HepG2 (cell line): ENCODE measurements around the gene SLC16A3. TPM values are rescaled to one million over a fixed set of nuclear protein-coding genes. Genes with fewer than 3 reads are reported as not detected.

ENCODE experiments used
- DMAP1 ChIP-seq: IDR thresholded peaks from 2 replicates; pipeline ENCODE4 v1.6.1; 2016
- FOXP1 ChIP-seq, 2 experiments: fragments of 450-650 bp in 1 of 2; IDR thresholded peaks; 2 replicates each; pipeline ENCODE4 v1.6.1; 2017 to 2018; ENCODE audit warnings: antibody characterized with exemption in 1 of 2
- HNRNPL ChIP-seq: fragments of 200-400 bp; formaldehyde crosslinking; IDR thresholded peaks from 2 replicates; pipeline ENCODE4 v1.6.1; 2017; ENCODE audit warnings: mild to moderate bottlenecking, low read depth, low read length
- NFKB2 ChIP-seq: sonication (generic); formaldehyde crosslinking; IDR thresholded peaks from 2 replicates; pipeline ENCODE4 v1.4.0; 2020; ENCODE audit warnings: missing genetic modification reagents, borderline replicate concordance
- PLRG1 ChIP-seq: fragments of 450-650 bp; conservative IDR thresholded peaks from 2 replicates; pipeline ENCODE4 v1.6.1; 2016
- RXRA ChIP-seq: sonication (generic); formaldehyde crosslinking; IDR thresholded peaks from 2 replicates; pipeline ENCODE4 v1.5.1; 2020; ENCODE audit warnings: missing genetic modification reagents
- SRSF9 ChIP-seq: fragments of 200-400 bp; formaldehyde crosslinking; IDR thresholded peaks from 2 replicates; pipeline ENCODE4 v1.6.1; 2018; ENCODE audit warnings: borderline replicate concordance, mild to moderate bottlenecking, low read depth, low read length; ENCODE audit not compliant: insufficient read depth, poor library complexity, severe bottlenecking
- TFAP4 ChIP-seq: sonication (generic); IDR thresholded peaks from 2 replicates; pipeline ENCODE4 v1.6.1; 2016; ENCODE audit warnings: low read depth, borderline replicate concordance
- ZFY ChIP-seq: sonication (generic); formaldehyde crosslinking; IDR thresholded peaks from 2 replicates; pipeline ENCODE4 v1.4.0; 2020; ENCODE audit warnings: missing genetic modification reagents
- ZMYM3 ChIP-seq: sonication (generic); formaldehyde crosslinking; IDR thresholded peaks from 2 replicates; pipeline ENCODE4 v1.5.1; 2020; ENCODE audit warnings: mild to moderate bottlenecking, missing genetic modification reagents
- ZNF230 ChIP-seq: sonication (generic); formaldehyde crosslinking; IDR thresholded peaks from 2 replicates; pipeline ENCODE4 v1.4.0; 2020; ENCODE audit warnings: mild to moderate bottlenecking, missing genetic modification reagents
- ZNF629 ChIP-seq: sonication (generic); formaldehyde crosslinking; conservative IDR thresholded peaks from 2 replicates; pipeline ENCODE4 v1.5.0; 2020; ENCODE audit warnings: missing genetic modification reagents
- ZNF7 ChIP-seq: IDR thresholded peaks from 2 replicates; pipeline ENCODE4 v1.6.1; 2016; ENCODE audit warnings: missing biosample characterization, missing genetic modification reagents
- polyA plus RNA-seq, 8 experiments: library from polyadenylated mRNA; depleted of rRNA in 3 of 8; stranded (reverse) in 7 of 8; unstranded in 1 of 8; fragments of >200 nt; fragmentation: Illumina TruSeq in 4 of 8; extraction: Trizol in 4 of 8; gene quantifications; 2 replicates each; pipeline versions ENCODE4 v1.2.1 to v1.2.3, GENCODE V29; 2011 to 2016; ENCODE audit warnings: low read depth in 4 of 8, missing spikeins in 1 of 8, mixed read lengths in 1 of 8; ENCODE audit not compliant: insufficient read depth in 1 of 8
- total RNA-seq, 5 experiments: library from RNA; depleted of rRNA; stranded (reverse); fragments of >200 nt; fragmentation: Illumina TruSeq; extraction: Trizol; gene quantifications; 2 replicates each; pipeline ENCODE4 v1.2.3, GENCODE V29; 2016; ENCODE audit warnings: low read depth in 1 of 5
- TF ChIP-seq, protein P1 (sequence below): sonication (generic); formaldehyde crosslinking; IDR thresholded peaks from 2 replicates; pipeline ENCODE4 v1.4.0; 2020; ENCODE audit warnings: mild to moderate bottlenecking, missing genetic modification reagents
- TF ChIP-seq, protein P2 (sequence below): sonication (generic); formaldehyde crosslinking; IDR thresholded peaks from 2 replicates; pipeline ENCODE4 v1.8.0; 2022; ENCODE audit warnings: mild to moderate bottlenecking, missing genetic modification reagents, moderate library complexity
- TF ChIP-seq, protein P3 (sequence below): sonication (generic); formaldehyde crosslinking; IDR thresholded peaks from 2 replicates; pipeline ENCODE4 v1.8.1; 2023; ENCODE audit warnings: mild to moderate bottlenecking, inconsistent platforms, moderate library complexity, missing genetic modification reagents, borderline replicate concordance
- TF ChIP-seq, protein P4 (sequence below): sonication (generic); formaldehyde crosslinking; IDR thresholded peaks from 2 replicates; pipeline ENCODE4 v1.5.1; 2020; ENCODE audit warnings: missing genetic modification reagents, mild to moderate bottlenecking, borderline replicate concordance
- TF ChIP-seq, protein P5 (sequence below): sonication (generic); formaldehyde crosslinking; IDR thresholded peaks from 2 replicates; pipeline ENCODE4 v1.5.1; 2020; ENCODE audit warnings: mild to moderate bottlenecking, moderate library complexity, missing genetic modification reagents

Gene SLC16A3
- total and polyA plus RNA-seq, 2 of the 13 experiments (the other 11 are each of a cell fraction or from before 2014, with no cell fraction given): 242 to 349 TPM

DNA sequence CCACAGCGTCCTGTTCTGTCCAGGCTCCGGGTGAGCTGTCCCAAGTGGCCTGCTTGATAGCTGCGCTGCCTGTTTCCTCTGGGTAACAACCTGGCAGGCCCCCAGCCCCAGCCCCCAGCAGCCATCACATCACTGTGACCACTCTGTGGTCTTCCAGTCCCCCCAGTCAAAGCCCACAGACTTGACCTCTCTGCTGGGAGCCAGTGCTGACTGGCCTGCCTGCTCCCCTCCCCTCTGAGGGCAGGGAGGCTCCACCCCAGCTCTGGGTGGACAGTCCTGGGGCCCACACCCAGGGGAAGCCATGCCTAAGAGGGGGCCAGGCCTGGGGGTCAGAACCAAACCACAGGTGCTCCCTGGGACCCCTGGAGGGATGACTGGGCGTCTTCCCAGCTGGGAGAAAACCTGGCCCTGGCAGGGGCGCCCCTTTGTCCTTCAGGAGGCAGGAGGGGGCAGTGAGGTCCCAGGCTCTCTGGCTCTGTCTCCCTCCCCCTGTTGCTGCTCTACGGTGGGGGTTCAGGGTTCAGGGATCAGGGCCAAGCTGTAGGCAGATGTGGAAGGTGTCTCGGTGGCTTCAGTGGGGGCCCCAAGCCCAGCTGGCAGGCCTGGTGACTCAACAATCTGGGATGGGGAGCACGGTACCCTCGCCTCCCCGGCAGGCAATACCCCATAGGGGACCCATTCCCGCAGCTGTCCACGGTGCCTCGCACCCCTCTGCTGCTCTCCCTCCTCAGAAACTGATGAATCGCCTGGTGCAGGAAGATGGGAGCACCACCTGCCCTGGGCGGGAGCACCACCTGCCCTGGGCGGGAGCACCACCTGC is 1.8 kb upstream of the SLC16A3 start (continued):
- TF ChIP-seq, protein P1, sequence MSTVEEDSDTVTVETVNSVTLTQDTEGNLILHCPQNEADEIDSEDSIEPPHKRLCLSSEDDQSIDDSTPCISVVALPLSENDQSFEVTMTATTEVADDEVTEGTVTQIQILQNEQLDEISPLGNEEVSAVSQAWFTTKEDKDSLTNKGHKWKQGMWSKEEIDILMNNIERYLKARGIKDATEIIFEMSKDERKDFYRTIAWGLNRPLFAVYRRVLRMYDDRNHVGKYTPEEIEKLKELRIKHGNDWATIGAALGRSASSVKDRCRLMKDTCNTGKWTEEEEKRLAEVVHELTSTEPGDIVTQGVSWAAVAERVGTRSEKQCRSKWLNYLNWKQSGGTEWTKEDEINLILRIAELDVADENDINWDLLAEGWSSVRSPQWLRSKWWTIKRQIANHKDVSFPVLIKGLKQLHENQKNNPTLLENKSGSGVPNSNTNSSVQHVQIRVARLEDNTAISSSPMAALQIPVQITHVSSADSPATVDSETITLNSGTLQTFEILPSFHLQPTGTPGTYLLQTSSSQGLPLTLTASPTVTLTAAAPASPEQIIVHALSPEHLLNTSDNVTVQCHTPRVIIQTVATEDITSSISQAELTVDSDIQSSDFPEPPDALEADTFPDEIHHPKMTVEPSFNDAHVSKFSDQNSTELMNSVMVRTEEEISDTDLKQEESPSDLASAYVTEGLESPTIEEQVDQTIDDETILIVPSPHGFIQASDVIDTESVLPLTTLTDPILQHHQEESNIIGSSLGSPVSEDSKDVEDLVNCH (CRISPR knock-in tag): no peak
- TF ChIP-seq NFKB2 (CRISPR knock-in tag) (no peak; the same call in 1 of the 2 replicates), ZFY (CRISPR knock-in tag) (no peak), ZNF230 (CRISPR knock-in tag) (no peak), FOXP1 (IDR thresholded peaks at IDR 0.05) (no peak), FOXP1 (CRISPR knock-in tag; IDR thresholded peaks at IDR 0.05) (peak; percentile 15; the same call in 1 of the 2 replicates), ZNF7 (no peak), SRSF9 (no peak), ZNF629 (CRISPR knock-in tag) (0 out of 2 replicates have a peak, but pooled peaks have one; percentile 15), ZMYM3 (peak; percentile 25; the same call in 1 of the 2 replicates), DMAP1 (CRISPR knock-in tag) (no peak; the same call in 1 of the 2 replicates), TFAP4 (peak; percentile 88; the same call in 1 of the 2 replicates), PLRG1 (no peak), HNRNPL (peak; percentile 53; the same call in 1 of the 2 replicates), RXRA (CRISPR knock-in tag) (peak; percentile 36)
- TF ChIP-seq, protein P2, sequence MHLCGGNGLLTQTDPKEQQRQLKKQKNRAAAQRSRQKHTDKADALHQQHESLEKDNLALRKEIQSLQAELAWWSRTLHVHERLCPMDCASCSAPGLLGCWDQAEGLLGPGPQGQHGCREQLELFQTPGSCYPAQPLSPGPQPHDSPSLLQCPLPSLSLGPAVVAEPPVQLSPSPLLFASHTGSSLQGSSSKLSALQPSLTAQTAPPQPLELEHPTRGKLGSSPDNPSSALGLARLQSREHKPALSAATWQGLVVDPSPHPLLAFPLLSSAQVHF (CRISPR knock-in tag): no peak
- TF ChIP-seq, protein P3, sequence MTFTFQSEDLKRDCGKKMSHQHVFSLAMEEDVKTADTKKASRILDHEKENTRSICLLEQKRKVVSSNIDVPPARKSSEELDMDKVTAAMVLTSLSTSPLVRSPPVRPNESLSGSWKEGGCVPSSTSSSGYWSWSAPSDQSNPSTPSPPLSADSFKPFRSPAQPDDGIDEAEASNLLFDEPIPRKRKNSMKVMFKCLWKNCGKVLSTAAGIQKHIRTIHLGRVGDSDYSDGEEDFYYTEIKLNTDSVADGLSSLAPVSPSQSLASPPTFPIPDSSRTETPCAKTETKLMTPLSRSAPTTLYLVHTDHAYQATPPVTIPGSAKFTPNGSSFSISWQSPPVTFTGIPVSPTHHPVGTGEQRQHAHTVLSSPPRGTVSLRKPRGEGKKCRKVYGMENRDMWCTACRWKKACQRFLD (CRISPR knock-in tag): no peak
- TF ChIP-seq, protein P4, sequence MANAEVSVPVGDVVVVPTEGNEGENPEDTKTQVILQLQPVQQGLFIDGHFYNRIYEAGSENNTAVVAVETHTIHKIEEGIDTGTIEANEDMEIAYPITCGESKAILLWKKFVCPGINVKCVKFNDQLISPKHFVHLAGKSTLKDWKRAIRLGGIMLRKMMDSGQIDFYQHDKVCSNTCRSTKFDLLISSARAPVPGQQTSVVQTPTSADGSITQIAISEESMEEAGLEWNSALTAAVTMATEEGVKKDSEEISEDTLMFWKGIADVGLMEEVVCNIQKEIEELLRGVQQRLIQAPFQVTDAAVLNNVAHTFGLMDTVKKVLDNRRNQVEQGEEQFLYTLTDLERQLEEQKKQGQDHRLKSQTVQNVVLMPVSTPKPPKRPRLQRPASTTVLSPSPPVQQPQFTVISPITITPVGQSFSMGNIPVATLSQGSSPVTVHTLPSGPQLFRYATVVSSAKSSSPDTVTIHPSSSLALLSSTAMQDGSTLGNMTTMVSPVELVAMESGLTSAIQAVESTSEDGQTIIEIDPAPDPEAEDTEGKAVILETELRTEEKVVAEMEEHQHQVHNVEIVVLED (CRISPR knock-in tag): 0 out of 2 replicates have a peak, but pooled peaks have one; percentile 19
- TF ChIP-seq, protein P5, sequence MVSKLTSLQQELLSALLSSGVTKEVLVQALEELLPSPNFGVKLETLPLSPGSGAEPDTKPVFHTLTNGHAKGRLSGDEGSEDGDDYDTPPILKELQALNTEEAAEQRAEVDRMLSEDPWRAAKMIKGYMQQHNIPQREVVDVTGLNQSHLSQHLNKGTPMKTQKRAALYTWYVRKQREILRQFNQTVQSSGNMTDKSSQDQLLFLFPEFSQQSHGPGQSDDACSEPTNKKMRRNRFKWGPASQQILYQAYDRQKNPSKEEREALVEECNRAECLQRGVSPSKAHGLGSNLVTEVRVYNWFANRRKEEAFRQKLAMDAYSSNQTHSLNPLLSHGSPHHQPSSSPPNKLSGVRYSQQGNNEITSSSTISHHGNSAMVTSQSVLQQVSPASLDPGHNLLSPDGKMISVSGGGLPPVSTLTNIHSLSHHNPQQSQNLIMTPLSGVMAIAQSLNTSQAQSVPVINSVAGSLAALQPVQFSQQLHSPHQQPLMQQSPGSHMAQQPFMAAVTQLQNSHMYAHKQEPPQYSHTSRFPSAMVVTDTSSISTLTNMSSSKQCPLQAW: peak; percentile 28; the same call in 1 of the 2 replicates
